ENCODE results near the gene MRPS9.

The MRPS9 gene

DNA sequence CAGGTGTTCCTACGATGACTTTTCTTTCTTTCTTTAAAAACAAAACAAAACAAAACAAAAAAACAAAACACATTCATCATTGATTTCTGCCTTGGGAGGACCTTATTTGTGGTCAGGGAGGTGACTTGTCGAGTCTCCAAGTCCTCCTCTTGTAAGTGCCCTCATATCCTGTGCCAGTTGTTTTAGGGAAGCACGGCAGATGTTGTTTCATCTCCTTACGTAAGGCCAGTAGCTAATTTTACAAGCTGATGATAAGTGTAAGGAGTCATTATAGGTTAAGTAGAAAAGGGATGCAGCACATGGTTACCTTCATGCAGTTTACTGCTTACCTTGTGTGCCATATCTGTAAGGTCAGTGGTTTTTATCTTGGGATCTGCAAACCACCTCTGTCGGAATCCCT lies 52.2 kb downstream of the MRPS9 start:
- Histone ChIP-seq H3K9ac (ENCODE audit: low read length) (no peak overlapping the region), H4K20me1 (ENCODE audit: insufficient read depth, low read length) (no peaks in the 10 kb centered on the region; the same call in 1 of the 2 replicates), H3K4me1 (ENCODE audit: insufficient read depth, low read length, severe bottlenecking) (no peaks in the 10 kb centered on the region), H3K27me3 (ENCODE audit: insufficient read depth, low read length) (no peaks in the 10 kb centered on the region), H3K4me2 (ENCODE audit: low read length) (no peak overlapping the region), H3K27ac (ENCODE audit: low read depth, low read length, poor library complexity, severe bottlenecking) (no peak overlapping the region), H3F3A (ENCODE audit: insufficient read depth, low read length) (no peaks in the 10 kb centered on the region), H3K9me2 (ENCODE audit: low read depth, low read length) (no peaks in the 10 kb centered on the region), H3K36me3 (ENCODE audit: insufficient read depth, low read length) (peaks cover 26% of the 10 kb centered on the region; the same call in 1 of the 2 replicates), H3K79me2 (ENCODE audit: insufficient read depth, low read length) (no peaks in the 10 kb centered on the region), H2AFZ (ENCODE audit: low read length) (no peak overlapping the region), H3K9me3 (ENCODE audit: low read length) (no peaks in the 10 kb centered on the region), H3K4me3 (ENCODE audit: low read depth, low read length, poor library complexity, severe bottlenecking) (no peak overlapping the region)
- TF ChIP-seq EZH2 (IDR thresholded peaks at IDR 0.05; ENCODE audit: borderline replicate concordance, low read length) = no peak
- TF ChIP-seq, protein P1, sequence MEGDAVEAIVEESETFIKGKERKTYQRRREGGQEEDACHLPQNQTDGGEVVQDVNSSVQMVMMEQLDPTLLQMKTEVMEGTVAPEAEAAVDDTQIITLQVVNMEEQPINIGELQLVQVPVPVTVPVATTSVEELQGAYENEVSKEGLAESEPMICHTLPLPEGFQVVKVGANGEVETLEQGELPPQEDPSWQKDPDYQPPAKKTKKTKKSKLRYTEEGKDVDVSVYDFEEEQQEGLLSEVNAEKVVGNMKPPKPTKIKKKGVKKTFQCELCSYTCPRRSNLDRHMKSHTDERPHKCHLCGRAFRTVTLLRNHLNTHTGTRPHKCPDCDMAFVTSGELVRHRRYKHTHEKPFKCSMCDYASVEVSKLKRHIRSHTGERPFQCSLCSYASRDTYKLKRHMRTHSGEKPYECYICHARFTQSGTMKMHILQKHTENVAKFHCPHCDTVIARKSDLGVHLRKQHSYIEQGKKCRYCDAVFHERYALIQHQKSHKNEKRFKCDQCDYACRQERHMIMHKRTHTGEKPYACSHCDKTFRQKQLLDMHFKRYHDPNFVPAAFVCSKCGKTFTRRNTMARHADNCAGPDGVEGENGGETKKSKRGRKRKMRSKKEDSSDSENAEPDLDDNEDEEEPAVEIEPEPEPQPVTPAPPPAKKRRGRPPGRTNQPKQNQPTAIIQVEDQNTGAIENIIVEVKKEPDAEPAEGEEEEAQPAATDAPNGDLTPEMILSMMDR (IDR thresholded peaks at IDR 0.05; ENCODE audit: low read length) = no peak

DNA sequence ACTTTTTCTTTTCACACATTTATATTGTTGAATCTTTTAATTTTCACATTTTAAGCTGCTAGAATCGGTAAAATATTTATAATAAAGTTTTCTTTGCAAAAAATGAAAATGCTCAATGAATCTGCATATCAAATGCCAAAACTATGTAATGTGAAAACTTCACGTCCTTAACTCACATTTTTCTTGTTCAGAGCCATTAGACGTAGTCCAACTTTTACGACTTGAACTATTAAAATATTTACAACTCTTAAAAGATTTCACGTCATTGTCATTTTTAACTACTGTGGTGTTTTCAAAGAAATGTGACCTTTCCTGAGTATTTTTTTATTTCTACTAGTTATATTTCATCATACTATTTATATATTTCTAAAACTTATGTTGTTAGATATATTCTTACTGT lies 54.9 kb downstream of the MRPS9 start:
- Histone ChIP-seq H3K9me2 (ENCODE audit: low read depth, low read length) (no peaks in the 10 kb centered on the region), H3K4me3 (ENCODE audit: low read depth, low read length, poor library complexity, severe bottlenecking) (no peak overlapping the region), H3K27me3 (ENCODE audit: insufficient read depth, low read length) (no peaks in the 10 kb centered on the region), H3K9me3 (ENCODE audit: low read length) (no peaks in the 10 kb centered on the region), H3K79me2 (ENCODE audit: insufficient read depth, low read length) (no peaks in the 10 kb centered on the region), H3K4me2 (ENCODE audit: low read length) (no peak overlapping the region), H3K9ac (ENCODE audit: low read length) (no peak overlapping the region), H3K4me1 (ENCODE audit: insufficient read depth, low read length, severe bottlenecking) (no peaks in the 10 kb centered on the region), H4K20me1 (ENCODE audit: insufficient read depth, low read length) (no peaks in the 10 kb centered on the region; the same call in 1 of the 2 replicates), H2AFZ (ENCODE audit: low read length) (no peak overlapping the region), H3K27ac (ENCODE audit: low read depth, low read length, poor library complexity, severe bottlenecking) (no peak overlapping the region), H3F3A (ENCODE audit: insufficient read depth, low read length) (no peaks in the 10 kb centered on the region), H3K36me3 (ENCODE audit: insufficient read depth, low read length) (peaks cover 42% of the 10 kb centered on the region; the same call in 1 of the 2 replicates)
- TF ChIP-seq, protein P1 (IDR thresholded peaks at IDR 0.05; ENCODE audit: low read length) = no peak
- no peak for TF ChIP-seq EZH2 (IDR thresholded peaks at IDR 0.05; ENCODE audit: borderline replicate concordance, low read length)

DNA sequence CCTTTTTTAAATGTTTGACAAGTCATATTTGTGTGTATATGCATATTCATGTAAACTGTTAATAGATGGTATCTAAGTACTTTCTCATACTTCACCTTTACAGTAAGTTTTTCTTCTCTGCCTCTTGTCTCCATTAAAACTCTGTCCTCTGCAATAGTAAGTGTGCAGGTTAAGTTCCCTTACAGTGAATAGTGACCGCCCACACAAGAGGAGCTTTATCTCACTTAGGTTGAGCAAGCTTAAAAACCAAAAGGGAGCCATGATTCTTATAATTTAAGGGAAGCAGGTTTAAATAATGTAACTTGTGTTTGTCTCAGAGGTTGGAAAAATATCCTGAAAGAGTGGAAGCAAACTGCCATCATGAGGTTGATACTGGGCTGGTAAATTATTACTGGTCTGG lies 61.3 kb downstream of the MRPS9 start:
- H3K9me3 ChIP-seq (ENCODE audit: low read length) = no peaks in the 10 kb centered on the region
- H3K4me2 ChIP-seq (ENCODE audit: low read length) = no peak overlapping the region
- no peak overlapping the region for H3K4me3 ChIP-seq (ENCODE audit: low read depth, low read length, poor library complexity, severe bottlenecking)
- H3F3A ChIP-seq (ENCODE audit: insufficient read depth, low read length) = no peaks in the 10 kb centered on the region
- TF ChIP-seq, protein P1 (IDR thresholded peaks at IDR 0.05; ENCODE audit: low read length) = no peak
- no peak for TF ChIP-seq EZH2 (IDR thresholded peaks at IDR 0.05; ENCODE audit: borderline replicate concordance, low read length)
- H4K20me1 ChIP-seq (ENCODE audit: insufficient read depth, low read length) = no peaks in the 10 kb centered on the region
- H3K27me3 ChIP-seq (ENCODE audit: insufficient read depth, low read length) = no peaks in the 10 kb centered on the region
- no peak overlapping the region for H3K9ac ChIP-seq (ENCODE audit: low read length)
- no peaks in the 10 kb centered on the region for H3K9me2 ChIP-seq (ENCODE audit: low read depth, low read length)
- no peak overlapping the region for H2AFZ ChIP-seq (ENCODE audit: low read length)
- H3K4me1 ChIP-seq (ENCODE audit: insufficient read depth, low read length, severe bottlenecking) = no peaks in the 10 kb centered on the region
- no peak overlapping the region for H3K27ac ChIP-seq (ENCODE audit: low read depth, low read length, poor library complexity, severe bottlenecking)
- H3K36me3 ChIP-seq (ENCODE audit: insufficient read depth, low read length) = peaks cover 54% of the 10 kb centered on the region; the same call in 1 of the 2 replicates
- no peaks in the 10 kb centered on the region for H3K79me2 ChIP-seq (ENCODE audit: insufficient read depth, low read length)

Measured in OCI-LY1 (cell line).